ENCODE results near the gene ABLIM2.

GRCh38 chr4:8097721-8098345 is 60.8 kb downstream of the ABLIM2 start:
- TF ChIP-seq CTCF (IDR thresholded peaks at IDR 0.05; ENCODE audit: poor library complexity, severe bottlenecking): no peak
- TF ChIP-seq SMC3 (conservative IDR thresholded peaks at IDR 0.05; ENCODE audit: poor library complexity): no peak
- TF ChIP-seq POLR2AphosphoS5 (IDR thresholded peaks at IDR 0.05): no peak
- no peak for TF ChIP-seq EZH2 (IDR thresholded peaks at IDR 0.05; ENCODE audit: borderline replicate concordance, insufficient read depth, low read length, poor library complexity, severe bottlenecking)

Data from neural cell (in vitro differentiated cells).